ENCODE results near the gene CCDC126. TPM values are rescaled to one million over a fixed set of nuclear protein-coding genes. Genes with fewer than 3 reads are reported as not detected.

CCDC126 gene
- total and polyA plus RNA-seq, 2 of the 8 experiments (the other 6 are each of a cell fraction or from before 2014, with no cell fraction given), result 1.4 to 5.3 TPM

- TF ChIP-seq CHD7 (IDR thresholded peaks at IDR 0.05; ENCODE audit: insufficient replicate concordance, low read length) (no peak), POLR2AphosphoS5 (IDR thresholded peaks at IDR 0.05; ENCODE audit: low read depth, low read length) (no peak), SP4 (IDR thresholded peaks at IDR 0.05; ENCODE audit: low read length) (no peak), RNF2 (IDR thresholded peaks at IDR 0.05; ENCODE audit: borderline replicate concordance, low read depth, low read length, missing control alignments, poor library complexity, severe bottlenecking) (no peak), NRF1 (IDR thresholded peaks at IDR 0.05; ENCODE audit: low read depth, low read length) (no peak), TCF12 (IDR thresholded peaks at IDR 0.05; ENCODE audit: low read depth, low read length) (peak; percentile 78; the same call in 1 of the 2 replicates), SIRT6 (IDR thresholded peaks at IDR 0.05; ENCODE audit: low read length) (no peak)
- TF ChIP-seq, protein P1, sequence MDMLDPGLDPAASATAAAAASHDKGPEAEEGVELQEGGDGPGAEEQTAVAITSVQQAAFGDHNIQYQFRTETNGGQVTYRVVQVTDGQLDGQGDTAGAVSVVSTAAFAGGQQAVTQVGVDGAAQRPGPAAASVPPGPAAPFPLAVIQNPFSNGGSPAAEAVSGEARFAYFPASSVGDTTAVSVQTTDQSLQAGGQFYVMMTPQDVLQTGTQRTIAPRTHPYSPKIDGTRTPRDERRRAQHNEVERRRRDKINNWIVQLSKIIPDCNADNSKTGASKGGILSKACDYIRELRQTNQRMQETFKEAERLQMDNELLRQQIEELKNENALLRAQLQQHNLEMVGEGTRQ (IDR thresholded peaks at IDR 0.05; ENCODE audit: low read length), result peak; percentile 78
These were observed at the start of gene CCDC126 (continued) for GRCh38 chr7:23597094-23598091.
